GM19193 (cell line): Measurements from ENCODE around the gene CPN2.

ENCODE experiments used
- POLR2A ChIP-seq: IDR thresholded peaks from 4 replicates; pipeline ENCODE4 v1.6.1; 2011; ENCODE audit not compliant: insufficient read depth, insufficient read length; ENCODE audit errors: extremely low read depth

CPN2 gene

DNA sequence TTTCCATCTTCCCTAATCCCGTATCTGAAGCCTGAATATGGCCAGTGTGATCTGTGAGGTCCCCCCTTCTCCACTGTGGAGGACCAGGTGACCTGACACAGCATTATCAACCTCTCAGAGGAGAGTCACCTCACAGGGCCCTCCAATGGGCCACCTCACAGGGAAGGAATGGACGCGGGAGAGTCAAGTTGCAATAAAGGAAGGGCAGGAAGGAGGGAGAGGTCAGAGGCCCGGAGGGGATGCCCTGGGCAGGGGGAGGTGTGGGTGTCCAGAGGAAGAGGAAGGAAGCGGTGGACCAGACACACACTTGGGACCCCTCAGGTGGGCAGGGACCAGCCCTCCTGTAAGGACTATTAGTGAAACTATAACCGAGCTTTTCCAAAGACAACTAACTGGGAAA, 33.0 kb upstream of the CPN2 start:
- TF ChIP-seq POLR2A = no peak

DNA sequence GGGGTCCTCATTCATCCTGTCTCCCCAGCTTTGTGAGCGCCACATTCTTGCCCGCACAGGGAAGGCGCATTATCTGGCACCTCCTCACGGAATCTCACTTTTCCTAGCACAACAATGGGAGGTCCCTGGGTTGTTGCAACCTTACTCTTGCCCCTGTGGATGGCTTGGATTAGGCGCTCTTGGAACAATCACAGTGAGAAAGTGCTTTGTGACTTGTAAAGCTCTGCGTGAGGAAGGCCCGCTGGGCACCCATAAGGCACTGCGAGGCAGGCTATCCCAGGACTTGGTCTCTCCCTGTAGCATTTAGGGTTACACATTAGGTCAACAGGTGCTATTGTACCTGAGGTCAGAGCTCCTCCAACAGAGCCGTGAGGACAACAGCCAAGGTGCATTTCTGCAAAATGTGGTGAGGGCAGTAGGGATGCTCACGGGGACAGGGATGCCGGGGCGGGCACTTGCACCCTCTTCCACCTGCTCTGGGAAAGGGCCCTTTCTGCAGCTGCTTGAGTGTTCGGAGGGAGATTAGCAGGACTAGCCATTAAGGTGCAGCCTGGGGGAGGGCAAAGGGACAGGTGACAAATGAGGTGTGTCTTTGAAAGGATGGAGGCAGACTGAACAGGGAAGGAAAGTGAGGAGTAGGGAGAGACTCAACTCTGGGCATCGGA, 32.3 kb upstream of the CPN2 start:
- no peak for TF ChIP-seq POLR2A

DNA sequence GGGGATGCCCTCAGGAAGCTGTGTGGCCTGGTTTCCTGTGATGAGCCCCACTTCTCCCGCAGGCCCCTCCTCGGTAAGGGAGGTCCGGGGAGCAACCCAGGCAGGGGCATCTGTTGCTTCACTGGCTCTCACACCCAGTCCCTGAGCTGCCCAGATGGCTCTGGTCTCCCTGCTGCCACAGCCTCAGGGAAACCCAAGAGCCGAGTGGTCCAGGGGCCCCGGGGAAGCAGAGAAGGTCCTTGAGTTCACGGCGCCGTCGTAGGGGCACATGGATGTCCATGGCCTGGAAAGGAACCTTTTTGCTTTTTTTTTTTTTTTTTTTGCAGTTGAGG, 31.7 kb upstream of the CPN2 start:
- no peak for TF ChIP-seq POLR2A

DNA sequence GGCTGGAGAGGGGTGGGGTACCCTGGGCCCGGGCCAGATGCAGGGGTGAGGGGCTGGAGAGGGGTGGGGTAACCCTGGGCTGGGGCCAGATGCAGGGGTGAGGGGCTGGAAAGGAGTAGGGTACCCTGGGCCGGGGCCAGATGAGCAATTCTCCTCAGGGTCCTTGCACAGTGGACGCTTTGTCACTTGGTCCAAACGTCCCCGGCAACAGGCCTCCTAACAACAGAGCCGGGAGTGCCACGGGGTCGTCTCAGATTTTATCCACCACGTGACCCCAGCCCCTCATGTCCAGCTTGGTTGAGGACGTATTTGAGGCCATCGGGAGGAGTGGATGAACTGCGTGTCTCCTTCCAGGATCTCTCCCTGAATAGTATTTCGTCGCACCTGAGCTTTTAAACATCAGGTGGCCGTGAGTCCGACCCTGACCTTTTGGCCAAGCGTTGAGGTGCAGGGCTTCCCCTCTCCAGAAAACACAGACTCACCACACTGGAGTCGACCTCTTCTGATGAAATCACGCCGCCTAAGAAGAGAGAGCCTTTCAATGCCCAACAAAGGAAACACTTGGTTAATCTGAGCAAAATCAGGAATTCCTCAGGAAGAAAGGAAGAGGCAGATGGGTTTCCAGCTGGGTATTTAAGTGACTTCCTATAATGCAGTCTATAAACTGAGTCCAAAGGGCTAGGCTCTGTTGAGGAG, 31.2 kb upstream of the CPN2 start:
- TF ChIP-seq POLR2A = no peak

DNA sequence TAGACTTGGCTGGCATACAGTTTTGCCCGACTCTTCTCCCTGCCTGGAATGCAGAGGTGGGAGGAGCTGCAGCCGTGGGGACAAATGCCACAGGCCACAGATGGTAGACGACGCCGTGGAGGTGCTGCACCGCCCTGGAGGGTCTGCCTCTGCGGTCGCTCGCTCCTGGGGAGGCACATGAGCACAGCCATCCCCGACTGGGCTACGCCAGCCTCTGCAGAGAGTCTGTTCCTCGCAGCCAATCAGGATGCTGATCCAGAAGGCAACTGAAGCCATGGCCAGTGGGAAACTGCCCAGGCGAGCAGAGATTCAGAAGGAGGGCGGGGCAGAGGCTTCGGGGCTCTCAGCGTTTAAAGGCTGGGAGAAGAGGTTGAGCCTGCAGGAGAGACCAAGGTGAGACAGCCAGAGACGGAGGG, 30.3 kb upstream of the CPN2 start:
- TF ChIP-seq POLR2A = no peak

DNA sequence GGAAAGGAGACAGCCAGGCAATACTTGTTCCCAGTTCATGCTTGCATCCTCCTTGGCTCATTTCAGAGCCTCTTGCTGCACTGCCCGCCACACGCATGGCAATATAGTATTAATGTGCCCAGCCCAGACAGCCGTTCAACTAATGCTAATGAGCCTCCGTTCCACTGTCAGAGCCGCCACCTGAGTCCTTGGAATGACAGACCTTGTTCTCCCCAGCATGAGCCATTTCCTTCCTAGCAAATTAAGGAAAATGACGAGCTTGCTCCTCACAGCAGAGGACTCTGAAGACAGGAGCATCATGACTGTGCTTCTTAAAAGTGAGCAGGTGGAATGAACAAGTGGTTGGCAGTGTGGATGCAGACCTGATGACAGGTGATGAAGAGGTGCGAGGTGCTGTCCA, 29.2 kb upstream of the CPN2 start:
- no peak for TF ChIP-seq POLR2A

DNA sequence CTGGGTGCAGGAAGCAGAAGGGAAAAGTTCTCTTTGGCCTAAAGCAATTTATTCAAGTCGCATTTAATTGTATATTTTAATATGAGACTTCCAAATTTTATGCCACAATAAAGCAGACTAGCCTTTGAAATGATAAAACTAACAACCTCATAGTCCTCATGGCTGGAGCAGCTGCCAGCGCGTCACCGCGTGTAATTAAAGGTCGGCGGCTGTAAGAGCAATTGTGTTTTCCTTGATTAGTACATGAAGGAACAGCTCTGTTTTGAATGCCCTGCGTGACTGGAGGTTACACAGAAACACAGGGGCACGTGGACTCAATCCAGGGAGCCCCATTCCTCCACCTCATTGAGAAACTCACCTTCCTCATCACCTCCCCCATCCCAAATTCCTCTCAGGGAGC, 28.5 kb upstream of the CPN2 start:
- TF ChIP-seq POLR2A = no peak

DNA sequence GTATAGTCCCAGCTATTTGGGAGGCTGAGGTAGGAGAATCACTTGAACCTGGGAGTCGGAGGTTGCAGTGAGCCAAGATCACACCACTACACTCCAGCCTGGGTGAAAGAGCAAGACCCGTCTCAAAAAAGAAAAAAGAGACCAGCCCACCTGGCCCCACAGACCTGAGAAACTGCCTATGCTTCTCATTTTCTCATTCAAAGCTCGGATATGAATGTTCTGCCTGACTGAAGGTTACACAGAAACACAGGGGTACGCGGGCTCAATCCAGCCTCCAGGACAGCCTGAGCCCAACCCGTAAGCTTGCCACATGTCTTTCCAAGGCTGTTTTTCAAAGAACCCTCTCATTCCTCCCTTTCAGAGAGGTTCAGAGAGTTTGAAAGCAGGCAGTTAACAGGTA, 28.1 kb upstream of the CPN2 start:
- TF ChIP-seq POLR2A = no peak

DNA sequence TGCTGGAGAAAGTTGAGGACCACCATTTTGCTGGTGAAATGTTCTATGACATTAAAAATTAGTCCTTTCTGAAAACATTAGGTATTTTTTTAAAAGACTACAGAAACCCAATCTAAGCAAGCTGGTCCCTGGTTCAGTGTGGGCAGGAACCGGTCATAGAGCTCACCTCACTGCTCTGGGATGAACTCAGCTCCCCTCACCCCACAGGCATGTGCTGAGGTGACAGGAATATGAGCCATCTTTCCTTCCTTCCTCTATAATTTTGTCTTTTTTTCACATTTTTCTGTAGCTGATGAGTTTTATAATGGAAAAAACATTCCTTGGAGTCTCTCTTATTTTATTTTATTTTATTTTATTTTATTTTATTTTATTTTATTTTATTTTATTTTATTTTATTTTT, 26.6 kb upstream of the CPN2 start:
- TF ChIP-seq POLR2A = no peak

DNA sequence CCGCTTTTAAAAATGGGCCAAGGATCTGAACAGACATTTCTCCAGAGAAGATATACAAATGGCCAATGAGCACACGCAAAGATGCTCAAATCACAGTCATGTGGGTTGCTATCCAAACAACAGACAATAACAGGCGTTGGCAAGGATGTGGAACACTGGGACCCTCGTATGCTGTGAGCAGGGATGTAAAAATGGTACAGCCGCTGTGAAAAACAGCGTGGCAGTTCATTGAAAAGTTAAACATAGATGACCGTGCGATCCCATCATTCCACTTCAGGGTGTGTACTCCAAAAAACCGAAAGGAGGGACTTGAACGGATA, 25.1 kb upstream of the CPN2 start:
- TF ChIP-seq POLR2A = no peak

DNA sequence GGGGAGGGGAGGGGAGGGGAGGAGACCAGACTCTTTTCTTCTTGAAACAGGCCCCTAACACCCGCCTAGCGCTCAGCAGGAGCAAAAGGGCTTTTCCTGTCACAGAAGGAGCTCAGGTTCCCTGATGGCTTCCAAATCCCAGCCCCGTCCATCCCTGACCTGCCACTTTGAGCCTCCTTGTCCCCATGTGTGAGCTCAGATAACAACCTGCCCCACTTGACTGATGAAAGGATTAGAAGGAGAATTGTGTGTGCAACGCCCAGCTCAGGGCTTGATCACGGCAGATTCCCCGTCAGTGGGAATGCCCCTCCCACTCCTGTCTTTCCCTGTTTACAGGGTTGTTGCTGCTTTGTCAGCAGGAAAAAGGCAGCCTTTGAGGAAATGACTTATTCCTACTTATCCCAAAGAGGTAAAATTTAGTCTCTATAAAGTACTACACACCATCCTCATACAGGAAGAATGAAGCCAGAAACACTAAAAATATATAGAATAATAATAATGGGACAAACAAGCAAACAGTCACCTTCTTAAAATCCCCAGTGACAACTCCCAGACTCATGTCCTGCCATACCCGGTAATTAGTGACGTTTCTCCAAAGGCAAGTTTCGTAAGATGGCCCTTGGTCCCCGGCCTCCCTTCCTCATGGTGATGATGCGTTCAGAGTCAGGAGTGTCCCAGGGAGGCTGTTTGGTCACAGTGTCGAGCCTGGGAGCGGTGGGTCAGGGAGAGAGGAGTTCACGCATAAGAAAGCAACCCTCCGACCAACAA, 24.5 kb upstream of the CPN2 start:
- TF ChIP-seq POLR2A = no peak

DNA sequence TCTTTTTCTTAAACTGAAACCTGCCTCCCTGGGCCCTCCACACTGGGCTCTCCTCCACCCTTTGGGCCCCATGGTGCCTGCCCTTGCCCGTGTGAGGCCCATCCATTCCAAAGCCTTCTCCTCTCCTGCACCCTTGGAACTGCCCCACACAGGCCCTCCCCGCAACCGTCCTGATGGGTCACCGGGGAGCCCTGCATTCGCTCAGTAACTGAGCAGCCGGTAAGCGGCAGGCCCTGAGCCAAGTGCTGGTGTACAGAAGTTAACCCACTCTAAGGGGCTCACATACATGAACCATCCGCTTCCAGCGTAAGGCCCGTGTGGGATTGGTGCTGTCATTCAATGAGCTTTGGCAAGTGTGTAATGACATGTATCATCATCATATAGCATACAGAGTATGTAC, 23.8 kb upstream of the CPN2 start:
- TF ChIP-seq POLR2A = no peak

DNA sequence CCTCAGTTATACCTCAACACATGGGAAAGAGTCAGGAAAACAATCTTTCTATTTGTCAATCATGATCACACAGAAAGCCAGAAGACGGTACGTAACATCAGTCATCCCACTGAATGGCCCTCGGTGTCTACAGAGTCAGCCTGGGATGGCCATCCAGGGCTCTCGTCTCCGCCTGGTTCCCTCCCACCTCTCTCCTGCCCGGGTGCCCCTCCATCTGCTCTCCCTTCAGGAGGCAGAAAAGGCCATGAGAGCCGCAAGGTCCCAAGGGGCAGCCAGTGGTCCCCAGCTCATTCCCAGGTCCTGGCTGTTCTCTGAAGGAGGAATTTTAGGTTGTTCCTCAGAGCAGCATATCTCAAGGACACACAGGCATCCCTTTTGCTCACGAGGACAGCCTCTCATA, 22.8 kb upstream of the CPN2 start:
- no peak for TF ChIP-seq POLR2A

DNA sequence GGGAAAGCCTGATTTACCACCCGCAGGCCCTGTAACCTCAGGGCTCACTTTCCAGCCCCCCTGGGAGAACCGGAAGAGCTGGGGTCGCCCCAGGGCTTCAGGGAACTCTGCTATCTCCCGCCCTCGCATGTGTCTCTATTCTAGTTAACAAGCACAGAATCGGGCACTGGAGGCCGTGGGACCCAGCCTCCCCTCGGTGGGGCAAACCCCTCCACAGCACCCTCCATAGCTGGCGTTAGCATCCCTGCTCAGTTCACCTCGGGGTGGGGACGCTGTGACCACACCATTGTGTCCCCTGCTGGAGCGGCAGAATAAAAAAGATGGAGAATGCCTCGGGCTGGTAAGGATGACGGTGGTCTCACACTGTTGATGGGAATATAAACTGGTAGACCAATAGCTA, 21.9 kb upstream of the CPN2 start:
- no peak for TF ChIP-seq POLR2A

DNA sequence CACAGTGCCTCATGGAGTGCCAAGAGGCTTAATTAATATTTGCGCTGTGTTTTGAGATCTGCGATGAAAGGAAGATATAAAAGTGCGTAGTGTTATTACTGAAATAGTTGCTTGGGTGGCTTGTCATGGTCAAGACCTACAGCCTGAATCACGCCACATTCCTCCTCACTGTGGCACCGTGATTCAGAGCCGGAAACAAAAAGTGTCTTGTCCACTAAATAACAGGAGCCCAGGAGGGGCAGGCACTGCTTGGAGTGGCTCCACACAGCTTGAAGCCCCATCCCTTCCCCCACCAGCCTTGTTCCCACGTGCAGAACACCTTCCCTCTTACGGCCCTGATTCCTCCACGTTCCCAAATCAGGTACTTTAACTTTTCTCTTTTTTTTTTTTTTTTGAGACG, 19.6 kb upstream of the CPN2 start:
- no peak for TF ChIP-seq POLR2A

DNA sequence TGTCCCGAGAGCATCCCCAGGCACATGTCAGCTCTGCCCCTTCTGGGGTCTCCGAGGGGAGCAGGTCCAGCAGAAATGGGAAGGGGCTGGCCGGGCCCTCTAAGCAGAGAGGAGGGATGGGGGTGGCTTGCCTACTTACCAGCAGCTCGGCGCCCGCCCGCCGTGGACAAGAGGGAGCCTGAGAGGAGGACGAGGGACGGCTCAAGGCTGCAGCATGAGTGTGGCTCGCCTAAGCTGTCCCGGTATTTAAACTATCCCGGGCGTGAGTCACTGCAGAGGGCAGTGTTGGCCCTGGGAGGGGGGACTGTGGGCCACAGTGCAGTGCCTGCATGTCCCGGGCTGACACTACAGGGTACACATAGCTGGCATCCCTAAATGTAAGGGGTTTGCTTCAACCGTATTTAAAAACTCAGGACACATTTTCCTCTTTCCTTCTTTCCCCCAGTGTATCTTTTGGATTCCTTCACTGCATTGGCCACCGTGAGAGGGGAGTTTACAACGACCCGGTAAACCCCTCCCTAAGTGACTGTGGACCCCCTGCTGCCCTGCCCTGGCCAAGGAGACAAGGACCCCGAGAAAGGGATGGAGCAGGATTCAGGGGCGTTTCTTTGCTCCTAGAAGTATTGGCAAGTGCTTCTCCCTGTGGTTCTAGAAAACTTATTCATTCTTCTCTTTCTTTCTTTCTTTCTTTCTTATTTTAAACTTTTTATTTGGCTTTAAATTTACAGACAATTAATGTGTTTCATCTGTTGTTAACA, 18.6 kb upstream of the CPN2 start, which contains the start of gene LRRC15:
Gene LRRC15 (minus strand): TSS at position 222 of the 758 bp plus-strand sequence. CDS start 8,700 bp downstream, outside the sequence.
- TF ChIP-seq POLR2A = no peak

DNA sequence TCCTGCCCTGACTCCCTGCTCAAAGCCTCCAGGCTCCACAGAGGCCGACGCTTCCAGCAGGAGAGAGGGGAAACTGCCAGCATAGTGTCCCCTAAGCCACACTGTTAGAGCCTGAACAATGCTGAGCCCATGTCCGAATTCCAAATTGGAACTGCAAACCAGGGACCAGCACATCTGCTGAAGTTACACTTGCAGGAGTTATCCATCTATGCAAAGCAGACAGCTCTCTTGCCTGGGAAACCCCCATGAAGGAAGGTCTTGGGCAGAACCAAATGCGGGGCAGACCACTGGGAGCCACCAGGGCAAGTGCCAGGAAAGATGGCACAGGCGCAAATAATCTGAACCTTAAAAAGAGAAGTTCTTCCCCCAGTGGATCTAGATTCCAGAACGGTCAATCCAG, 17.8 kb upstream of the CPN2 start:
- no peak for TF ChIP-seq POLR2A
